Aorta (tissue), 5 donors: ENCODE data around the gene NSMCE1. TPM values are rescaled to one million over a fixed set of nuclear protein-coding genes. Genes with fewer than 3 reads are reported as not detected.
A peak's percentile ranks its signal among the peaks of the same experiment; 100 is the strongest.

ENCODE experiments used
- ATAC-seq: fragments of 200-7000 bp; cut with Tn5 transposase; one replicate; pipeline ENCODE4 v1.9.1; 2022; ENCODE audit warnings: moderate library complexity; ENCODE audit not compliant: low FRiP score
- DNase-seq, 2 donors: peaks; one replicate each; pipeline ENCODE4 v3.0.0-alpha.2; 2020
- H3K27ac ChIP-seq, 2 donors: one replicate each; pipeline ENCODE4 v1.5.1; 2013; ENCODE audit warnings: low read length in 2 of 2, mild to moderate bottlenecking in 2 of 2, moderate library complexity in 2 of 2, control low read depth in 1 of 2, inconsistent platforms in 1 of 2, low read depth in 1 of 2
- H3K27me3 ChIP-seq, 2 donors: one replicate each; pipeline ENCODE4 v1.6.1; 2013; ENCODE audit warnings: control low read depth in 1 of 2, low read length in 1 of 2, mild to moderate bottlenecking in 1 of 2, moderate library complexity in 1 of 2; ENCODE audit not compliant: insufficient read depth in 2 of 2, control insufficient read depth in 1 of 2
- H3K36me3 ChIP-seq, 2 donors: one replicate each; pipeline ENCODE4 v1.6.1; 2013; ENCODE audit warnings: control low read depth in 1 of 2, low read length in 1 of 2, mild to moderate bottlenecking in 1 of 2; ENCODE audit not compliant: insufficient read depth in 2 of 2, control insufficient read depth in 1 of 2
- H3K4me1 ChIP-seq, 2 donors: one replicate each; pipeline ENCODE4 v1.6.1; 2013; ENCODE audit warnings: low read length in 2 of 2, control low read depth in 1 of 2, mild to moderate bottlenecking in 1 of 2, moderate library complexity in 1 of 2; ENCODE audit not compliant: insufficient read depth in 2 of 2, control insufficient read depth in 1 of 2
- H3K4me3 ChIP-seq, 2 donors: one replicate each; pipeline ENCODE4 v1.5.1; 2013; ENCODE audit warnings: low read length in 2 of 2, control low read depth in 1 of 2, mild to moderate bottlenecking in 1 of 2
- H3K9me3 ChIP-seq: one replicate; pipeline ENCODE4 v1.6.1; 2013; ENCODE audit warnings: mild to moderate bottlenecking, low read length; ENCODE audit not compliant: control insufficient read depth
- WGBS, 2 donors: extraction: QIAGEN DNeasy Blood & Tissue Kit; methylation state at CpG; one replicate each; pipeline ENCODE4 v1.1.7; 2013; 5-methylcytosine and 5-hydroxymethylcytosine counted together
- intact Hi-C, 2 donors: fragments of 100-400 bp; cut with DNase I; formaldehyde crosslinking; loops; one replicate each; pipeline versions ENCODE4 v1.14.2 to v1.15.0; 2022
- long read RNA-seq, 2 donors: library from polyadenylated mRNA; unstranded; transcript quantifications; one replicate each; pipeline ENCODE4 v2.0.0, GENCODE V29; 2020 to 2021
- polyA plus RNA-seq, 2 donors: library from polyadenylated mRNA; stranded (reverse); fragments of 200-250 nt; gene quantifications; one replicate each; pipeline ENCODE4 v1.2.3, GENCODE V29; 2013
- total RNA-seq, 2 donors: library from RNA; stranded (reverse); fragmentation: NEBNext Ultra II Directional; extraction: Animal tissue kit (Norgen Biotek cat#: 25700); gene quantifications; one replicate each; pipeline ENCODE4 v1.2.1, GENCODE V29; 2021
- donor health status: healthy with polysubstance abuse.
- donor health status: Bipolar disorder and iron deficiency.
- donor health status: DM: no; HTN: no; CAD: no.
- donor health status: DM: no; HTN: no; CAD: no.
- donor health status: DM: yes; HTN: yes; CAD: no.

NSMCE1 gene, protein sequence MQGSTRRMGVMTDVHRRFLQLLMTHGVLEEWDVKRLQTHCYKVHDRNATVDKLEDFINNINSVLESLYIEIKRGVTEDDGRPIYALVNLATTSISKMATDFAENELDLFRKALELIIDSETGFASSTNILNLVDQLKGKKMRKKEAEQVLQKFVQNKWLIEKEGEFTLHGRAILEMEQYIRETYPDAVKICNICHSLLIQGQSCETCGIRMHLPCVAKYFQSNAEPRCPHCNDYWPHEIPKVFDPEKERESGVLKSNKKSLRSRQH
- 10 to 100 TPM; 34.6 to 39.1 TPM for total RNA-seq
- polyA plus RNA-seq: 10 to 100 TPM; 71.0 to 74.2 TPM
- long read RNA-seq, donor 1, transcript NSMCE1-201 (8 exons, 1,067 nt): major isoform, 33 of 44 reads
- long read RNA-seq, donor 1, partial matches to known transcripts: 3 of 44 reads
- long read RNA-seq, donor 1, other reads (novel, unspliced or antisense): 8 of 44 reads
- long read RNA-seq, donor 2, transcript NSMCE1-201 (8 exons, 1,067 nt): major isoform, 8 of 17 reads
- long read RNA-seq, donor 2, partial matches to known transcripts: 2 of 17 reads
- long read RNA-seq, donor 2, other reads (novel, unspliced or antisense): 6 of 17 reads

- DNase-seq: peak; percentile 99 to 100
- no peaks in the 10 kb centered on the region for H3K27me3 ChIP-seq
- ATAC-seq: peak; percentile 98
- peak within 1 kb of the TSS in 1 of 2 donors; percentile 55 for H3K27ac ChIP-seq
- H3K36me3 ChIP-seq: no peaks in the 10 kb centered on the region
- intact Hi-C loops: no loop called here
- H3K4me3 ChIP-seq: peak within 1 kb of the TSS; percentile 77 to 93
- no peaks in the 10 kb centered on the region for H3K9me3 ChIP-seq
- H3K4me1 ChIP-seq: no peaks in the 10 kb centered on the region
- 9 to 10% methylated on average over 54 to 58 of the region's 58 CpGs for WGBS, 2 donors
Observed at GRCh38 chr16:27268376-27269299, at the start of gene NSMCE1. NSMCE1 (minus strand) TSS chr16:27268772; CDS start chr16:27257570, 11,202 bp downstream.

DNA sequence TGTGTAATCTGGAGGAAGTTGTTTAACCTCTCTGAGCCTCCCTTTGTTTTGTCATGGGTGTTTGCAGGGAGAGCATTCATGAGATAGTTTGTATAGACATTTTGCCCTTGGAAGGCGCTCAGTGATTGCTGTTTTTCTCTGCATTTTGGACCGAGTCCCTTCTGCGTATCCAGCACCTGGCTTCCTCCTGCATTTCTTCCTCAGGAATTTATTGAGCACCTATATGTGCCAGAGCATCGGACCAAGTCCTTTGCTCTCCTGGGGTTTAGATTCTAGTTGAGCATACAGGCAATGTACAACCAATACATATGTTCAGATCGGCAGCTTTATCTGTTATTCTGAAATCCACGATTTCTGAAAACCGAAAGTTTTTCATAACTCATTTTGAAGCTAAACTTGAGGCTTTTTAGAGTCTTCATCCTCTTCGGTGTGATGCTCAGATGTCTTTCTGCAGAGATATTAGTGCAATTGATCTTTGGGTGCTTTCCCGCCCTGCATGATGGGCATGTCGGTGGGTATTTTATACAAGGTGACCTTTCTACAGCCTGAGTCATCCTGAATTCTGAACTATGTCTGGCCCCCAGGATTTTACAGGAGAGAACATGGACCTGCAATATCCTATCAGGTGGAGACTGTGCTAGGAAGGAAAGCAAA is 49.3 kb upstream of the NSMCE1 start:
- Histone ChIP-seq H3K4me1 (no peaks in the 10 kb centered on the region), H3K36me3 (no peaks in the 10 kb centered on the region), H3K27me3 (no peaks in the 10 kb centered on the region), H3K9me3 (no peaks in the 10 kb centered on the region), H3K27ac (peak overlapping the region in 1 of 2 donors; percentile 8), H3K4me3 (no peak overlapping the region)
- ATAC-seq: no peak
- 91 to 94% methylated on average over 10 of the region's 10 CpGs for WGBS, 2 donors
- no peak for DNase-seq
- intact Hi-C loops: loop anchor here in 1 of 2 donors (5.0 kb wide), 1 partner anchor 76 kb away; no protein-coding TSS in a partner anchor

DNA sequence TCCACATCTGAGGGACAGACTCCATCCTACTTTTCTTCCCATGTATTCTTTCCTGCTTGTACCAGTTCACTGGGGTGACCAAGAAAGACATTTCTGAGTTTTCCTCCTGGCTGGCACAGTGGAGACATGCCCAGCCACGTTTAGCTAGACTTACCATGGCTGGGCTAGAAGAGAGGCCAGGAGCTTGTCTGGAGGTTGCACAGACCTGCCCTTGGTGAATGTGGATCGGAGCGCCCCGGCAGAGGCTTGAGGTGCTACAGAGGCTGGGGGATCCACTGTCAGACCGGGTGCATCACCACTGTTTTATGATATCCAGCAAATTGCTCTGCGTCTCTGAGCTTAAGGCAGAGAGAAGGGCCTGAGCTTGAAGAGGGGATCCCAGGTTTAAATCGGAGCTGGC is 48.7 kb upstream of the NSMCE1 start:
- 58% methylated on average over 7 of the region's 7 CpGs for WGBS, 2 donors
- Histone ChIP-seq H3K9me3 (no peaks in the 10 kb centered on the region), H3K4me1 (no peaks in the 10 kb centered on the region), H3K36me3 (no peaks in the 10 kb centered on the region), H3K27me3 (no peaks in the 10 kb centered on the region), H3K4me3 (no peak overlapping the region), H3K27ac (no peak overlapping the region)
- intact Hi-C loops: loop anchor here in 1 of 2 donors (5.0 kb wide), 1 partner anchor 75 kb away; no protein-coding TSS in a partner anchor
- ATAC-seq: no peak
- DNase-seq: peak in 1 of 2 donors; percentile 48

DNA sequence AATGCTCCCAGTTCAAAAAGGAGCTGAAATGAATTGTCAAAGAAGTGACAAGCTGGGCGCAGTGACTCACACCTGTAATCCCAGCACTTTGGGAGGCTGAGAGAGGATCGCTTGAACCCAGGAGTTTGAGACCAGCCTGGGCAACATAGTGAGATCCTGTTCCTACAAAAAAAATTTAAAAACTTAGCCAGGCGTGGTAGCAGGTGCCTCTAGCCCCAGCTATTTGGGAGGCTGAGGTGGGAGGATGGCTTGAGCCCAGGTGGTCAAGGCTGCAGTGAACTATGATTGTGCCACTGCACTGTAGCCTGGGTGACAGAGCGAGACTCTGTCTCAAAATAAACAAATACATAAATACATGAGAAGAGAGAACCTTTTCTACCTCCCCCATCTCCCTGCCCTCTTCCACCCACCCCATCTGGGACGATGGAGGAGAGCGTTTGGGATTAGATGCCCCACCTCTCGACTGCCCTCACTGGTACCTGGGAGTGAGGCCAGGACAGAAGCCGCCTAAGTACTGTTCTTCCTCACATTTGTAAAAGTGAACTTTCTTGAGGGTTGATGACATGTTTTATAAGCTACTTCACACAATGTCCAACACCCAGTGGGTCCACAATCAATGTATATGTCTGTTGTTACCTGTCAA is 47.6 kb upstream of the NSMCE1 start:
- H3K27me3 ChIP-seq: no peaks in the 10 kb centered on the region
- DNase-seq (peak in 1 of 2 donors; percentile 33), ATAC-seq (no peak)
- WGBS, 2 donors: 70 to 73% methylated on average over 8 of the region's 8 CpGs
- intact Hi-C loops: loop anchor here in 1 of 2 donors (5.0 kb wide), 1 partner anchor 74 kb away; no protein-coding TSS in a partner anchor
- no peaks in the 10 kb centered on the region for H3K9me3 ChIP-seq
- no peaks in the 10 kb centered on the region for H3K36me3 ChIP-seq
- H3K27ac ChIP-seq: peak overlapping the region in 1 of 2 donors; percentile 21
- H3K4me3 ChIP-seq: no peak overlapping the region
- H3K4me1 ChIP-seq: no peaks in the 10 kb centered on the region

- H3K4me1 ChIP-seq: no peaks in the 10 kb centered on the region
- no peak overlapping the region for H3K4me3 ChIP-seq
- peak overlapping the region in 1 of 2 donors; percentile 7 for H3K27ac ChIP-seq
- DNase-seq (peak; percentile 79 to 82), ATAC-seq (peak; percentile 54)
- 55 to 60% methylated on average over 9 of the region's 9 CpGs for WGBS, 2 donors
- H3K9me3 ChIP-seq: no peaks in the 10 kb centered on the region
- no peaks in the 10 kb centered on the region for H3K27me3 ChIP-seq
- no peaks in the 10 kb centered on the region for H3K36me3 ChIP-seq
- intact Hi-C loops: loop anchor here in 1 of 2 donors (5.0 kb wide), 1 partner anchor 73 kb away; no protein-coding TSS in a partner anchor
Observed at GRCh38 chr16:27315333-27316037, 46.9 kb upstream of the NSMCE1 start.

- 83 to 86% methylated on average over 2 of the region's 2 CpGs for WGBS, 2 donors
- DNase-seq (peak in 1 of 2 donors; percentile 74), ATAC-seq (peak; percentile 1)
- intact Hi-C loops: loop anchor here (5.0 kb wide), 1 partner anchor 73 kb away; no protein-coding TSS in a partner anchor
- Histone ChIP-seq H3K36me3 (no peaks in the 10 kb centered on the region), H3K27ac (no peak overlapping the region), H3K9me3 (no peaks in the 10 kb centered on the region), H3K4me1 (no peaks in the 10 kb centered on the region), H3K4me3 (no peak overlapping the region), H3K27me3 (no peaks in the 10 kb centered on the region)
Observed at GRCh38 chr16:27314986-27315332, 46.4 kb upstream of the NSMCE1 start.

DNA sequence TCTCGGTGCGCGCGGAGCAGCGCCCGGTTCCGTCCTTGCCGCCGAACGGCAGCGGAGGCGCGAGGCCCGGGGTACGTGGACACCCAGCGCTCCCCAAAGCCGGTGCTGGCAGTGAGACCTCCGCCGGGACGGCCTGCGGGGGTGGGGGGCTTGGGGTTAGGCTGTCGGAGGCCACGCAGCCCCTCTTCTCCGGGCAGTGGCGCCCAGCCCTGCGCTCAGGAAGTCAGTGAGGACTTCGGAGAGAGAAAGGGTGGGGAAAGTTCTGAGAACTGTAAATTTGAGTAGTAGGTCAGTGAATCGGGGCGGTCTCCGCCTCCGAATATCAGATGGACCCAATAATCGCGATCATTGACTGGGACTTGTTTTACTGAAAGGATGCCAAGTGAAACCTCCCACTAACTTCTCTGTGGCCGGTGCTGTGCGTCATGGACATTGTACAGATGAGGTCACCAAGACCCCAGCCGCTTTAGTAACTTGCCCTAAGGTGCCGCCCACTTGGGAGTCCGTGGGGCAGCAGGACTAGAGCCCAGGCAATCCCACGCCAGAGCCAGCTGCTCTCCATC is 45.7 kb upstream of the NSMCE1 start:
- H3K4me3 ChIP-seq: peak overlapping the region; percentile 29 to 65
- H3K27ac ChIP-seq: peak overlapping the region; percentile 36 to 61
- no peaks in the 10 kb centered on the region for H3K36me3 ChIP-seq
- no peaks in the 10 kb centered on the region for H3K27me3 ChIP-seq
- 1% methylated on average over 35 to 39 of the region's 39 CpGs for WGBS, 2 donors
- no peaks in the 10 kb centered on the region for H3K4me1 ChIP-seq
- ATAC-seq (peak; percentile 66), DNase-seq (peak; percentile 85 to 89)
- intact Hi-C loops: loop anchor here in 1 of 2 donors (5.0 kb wide), 1 partner anchor 72 kb away; no protein-coding TSS in a partner anchor
- no peaks in the 10 kb centered on the region for H3K9me3 ChIP-seq
